ENCODE results near the gene CLN6. TPM values are rescaled to one million over a fixed set of nuclear protein-coding genes. Genes with fewer than 3 reads are reported as not detected.
"Not testable (repeated sequence)": the region's sequence is repeated elsewhere in the genome, so short reads cannot be mapped to it uniquely, and the experiment has no call there.

CLN6 gene
- total and polyA plus RNA-seq, 7 donors = 8.3 to 22.2 (median 13.1) TPM

- peaks cover 0 to 4% of the 10 kb centered on the region in 2 donors for H3K36me3 ChIP-seq (ENCODE audit: insufficient read depth in 1 of 2, low read depth in 1 of 2)
- intact Hi-C loops (cut with DNase I) = no loop called here
- TF ChIP-seq, protein P1, sequence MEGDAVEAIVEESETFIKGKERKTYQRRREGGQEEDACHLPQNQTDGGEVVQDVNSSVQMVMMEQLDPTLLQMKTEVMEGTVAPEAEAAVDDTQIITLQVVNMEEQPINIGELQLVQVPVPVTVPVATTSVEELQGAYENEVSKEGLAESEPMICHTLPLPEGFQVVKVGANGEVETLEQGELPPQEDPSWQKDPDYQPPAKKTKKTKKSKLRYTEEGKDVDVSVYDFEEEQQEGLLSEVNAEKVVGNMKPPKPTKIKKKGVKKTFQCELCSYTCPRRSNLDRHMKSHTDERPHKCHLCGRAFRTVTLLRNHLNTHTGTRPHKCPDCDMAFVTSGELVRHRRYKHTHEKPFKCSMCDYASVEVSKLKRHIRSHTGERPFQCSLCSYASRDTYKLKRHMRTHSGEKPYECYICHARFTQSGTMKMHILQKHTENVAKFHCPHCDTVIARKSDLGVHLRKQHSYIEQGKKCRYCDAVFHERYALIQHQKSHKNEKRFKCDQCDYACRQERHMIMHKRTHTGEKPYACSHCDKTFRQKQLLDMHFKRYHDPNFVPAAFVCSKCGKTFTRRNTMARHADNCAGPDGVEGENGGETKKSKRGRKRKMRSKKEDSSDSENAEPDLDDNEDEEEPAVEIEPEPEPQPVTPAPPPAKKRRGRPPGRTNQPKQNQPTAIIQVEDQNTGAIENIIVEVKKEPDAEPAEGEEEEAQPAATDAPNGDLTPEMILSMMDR (IDR thresholded peaks at IDR 0.05) = no peak
- DNase-seq (no peak), ATAC-seq (no peak)
- H3K9me3 ChIP-seq = no peaks in the 10 kb centered on the region
- peaks cover 12% of the 10 kb centered on the region for H3K4me1 ChIP-seq
- WGBS, 3 donors = 92 to 96% (median 96%) methylated on average over 6 of the region's 6 CpGs
- H3K27me3 ChIP-seq (ENCODE audit: insufficient read depth in 3 of 3, low read length in 2 of 3) = no peaks in the 10 kb centered on the region
- H3K4me3 ChIP-seq = no peak overlapping the region
- no peak overlapping the region for H3K27ac ChIP-seq
Measured at GRCh38 chr15:68223171-68223570, 6.4 kb downstream of the CLN6 start.

DNA sequence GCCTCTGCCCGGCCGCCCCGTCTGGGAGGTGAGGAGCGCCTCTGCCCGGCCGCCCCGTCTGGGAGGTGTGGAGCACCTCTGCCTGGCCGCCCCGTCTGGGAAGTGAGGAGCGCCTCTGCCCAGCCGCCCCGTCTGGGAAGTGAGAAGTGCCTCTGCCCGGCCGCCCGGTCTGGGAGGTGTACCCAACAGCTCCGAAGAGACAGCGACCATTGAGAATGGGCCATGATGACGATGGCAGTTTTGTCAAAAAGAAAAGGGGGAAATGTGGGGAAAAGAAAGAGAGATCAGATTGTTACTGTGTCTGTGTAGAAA, 7.1 kb downstream of the CLN6 start:
- H3K27me3 ChIP-seq (ENCODE audit: insufficient read depth in 3 of 3, low read length in 2 of 3); H3K9me3 ChIP-seq; ATAC-seq; DNase-seq; H3K4me1 ChIP-seq; H3K27ac ChIP-seq; H3K4me3 ChIP-seq; intact Hi-C loops (cut with DNase I): not testable (repeated sequence)
- H3K36me3 ChIP-seq (ENCODE audit: insufficient read depth in 1 of 2, low read depth in 1 of 2) = peaks cover 0 to 12% of the 10 kb centered on the region in 2 donors
- 92 to 95% (median 94%) methylated on average over 18 of the region's 18 CpGs for WGBS, 3 donors

GRCh38 chr15:68221530-68222431, 7.7 kb downstream of the CLN6 start:
- intact Hi-C loops (cut with DNase I); H3K27me3 ChIP-seq (ENCODE audit: insufficient read depth in 3 of 3, low read length in 2 of 3); ATAC-seq; H3K9me3 ChIP-seq; DNase-seq; H3K27ac ChIP-seq; H3K4me3 ChIP-seq; H3K4me1 ChIP-seq: not testable (repeated sequence)
- peaks cover 0 to 18% of the 10 kb centered on the region in 2 donors for H3K36me3 ChIP-seq (ENCODE audit: insufficient read depth in 1 of 2, low read depth in 1 of 2)
- 88 to 93% (median 90%) methylated on average over 43 to 55 of the region's 55 CpGs for WGBS, 3 donors

DNA sequence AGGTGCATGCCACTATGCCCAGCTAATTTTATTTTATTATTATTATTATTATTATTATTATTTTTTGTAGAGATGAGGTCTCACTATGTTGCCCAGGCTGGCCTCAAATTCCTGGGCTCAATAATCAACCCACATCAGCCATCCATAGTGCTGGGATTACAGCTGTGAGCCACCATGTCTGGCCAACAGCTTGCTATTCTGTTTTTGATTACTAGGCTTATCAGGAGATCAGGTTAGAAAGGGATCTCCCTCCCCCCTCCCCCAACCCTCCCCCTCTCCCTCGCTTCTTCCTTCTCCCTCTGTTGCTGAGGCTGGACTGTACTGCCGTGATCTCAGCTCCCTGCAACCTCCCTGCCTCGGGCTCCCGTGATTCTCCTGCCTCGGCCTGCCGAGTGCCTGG, 8.6 kb downstream of the CLN6 start:
- H3K27ac ChIP-seq = no peak overlapping the region
- H3K36me3 ChIP-seq (ENCODE audit: insufficient read depth in 1 of 2, low read depth in 1 of 2) = peaks cover 0 to 19% of the 10 kb centered on the region in 2 donors
- WGBS, 3 donors = 95 to 100% (median 97%) methylated on average over 5 to 6 of the region's 6 CpGs
- ATAC-seq (no peak), DNase-seq (no peak)
- H3K9me3 ChIP-seq = no peaks in the 10 kb centered on the region
- intact Hi-C loops (cut with DNase I) = no loop called here
- TF ChIP-seq, protein P1 (IDR thresholded peaks at IDR 0.05) = no peak
- H3K4me1 ChIP-seq = peaks cover 4% of the 10 kb centered on the region
- no peaks in the 10 kb centered on the region for H3K27me3 ChIP-seq (ENCODE audit: insufficient read depth in 3 of 3, low read length in 2 of 3)
- no peak overlapping the region for H3K4me3 ChIP-seq

GRCh38 chr15:68220489-68220888, 9.0 kb downstream of the CLN6 start:
- Histone ChIP-seq H3K36me3 (ENCODE audit: insufficient read depth in 1 of 2, low read depth in 1 of 2) (peaks cover 0 to 19% of the 10 kb centered on the region in 2 donors), H3K9me3 (no peaks in the 10 kb centered on the region), H3K27me3 (ENCODE audit: insufficient read depth in 3 of 3, low read length in 2 of 3) (no peaks in the 10 kb centered on the region), H3K27ac (no peak overlapping the region), H3K4me1 (peaks cover 4% of the 10 kb centered on the region), H3K4me3 (no peak overlapping the region)
- ATAC-seq (no peak), DNase-seq (no peak)
- WGBS, 3 donors = 89 to 100% (median 96%) methylated on average over 2 of the region's 2 CpGs
- TF ChIP-seq, protein P1 (IDR thresholded peaks at IDR 0.05) = no peak
- intact Hi-C loops (cut with DNase I) = no loop called here

Data from psoas muscle (tissue), 8 donors.